ENCODE data around the gene TRAPPC2B.
"Not testable (repeated sequence)": the region's sequence is repeated elsewhere in the genome, so short reads cannot be mapped to it uniquely, and the experiment has no call there.

The TRAPPC2B gene

GRCh38 chr19:57374647-57375046, 11.3 kb downstream of the TRAPPC2B start:
- not testable (repeated sequence) for DNase-seq

GRCh38 chr19:57376151-57376550, 12.8 kb downstream of the TRAPPC2B start:
- DNase-seq, result no peak

DNA sequence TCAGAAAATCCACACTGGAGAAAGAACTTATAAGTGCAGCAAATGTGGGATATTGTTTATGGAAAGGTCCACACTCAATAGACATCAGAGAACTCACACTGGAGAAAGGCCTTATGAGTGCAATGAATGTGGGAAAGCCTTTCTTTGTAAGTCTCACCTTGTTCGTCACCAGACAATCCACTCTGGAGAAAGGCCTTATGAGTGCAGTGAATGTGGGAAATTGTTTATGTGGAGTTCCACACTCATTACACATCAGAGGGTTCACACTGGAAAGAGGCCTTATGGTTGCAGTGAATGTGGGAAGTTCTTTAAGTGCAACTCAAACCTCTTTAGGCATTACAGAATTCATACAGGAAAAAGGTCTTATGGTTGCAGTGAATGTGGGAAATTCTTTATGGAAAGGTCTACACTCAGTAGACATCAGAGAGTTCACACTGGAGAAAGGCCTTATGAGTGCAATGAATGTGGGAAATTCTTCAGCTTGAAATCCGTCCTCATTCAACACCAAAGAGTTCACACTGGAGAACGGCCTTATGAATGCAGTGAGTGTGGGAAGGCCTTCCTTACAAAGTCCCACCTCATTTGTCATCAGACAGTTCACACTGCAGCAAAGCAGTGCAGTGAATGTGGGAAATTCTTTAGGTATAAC, 14.3 kb downstream of the TRAPPC2B start:
- no peak for DNase-seq

GRCh38 chr19:57380923-57381322, 17.6 kb downstream of the TRAPPC2B start:
- DNase-seq, result no peak

GRCh38 chr19:57382806-57383488, 19.6 kb downstream of the TRAPPC2B start:
- DNase-seq, result no peak

- DNase-seq, result no peak
Observed at GRCh38 chr19:57389194-57389729, 25.9 kb downstream of the TRAPPC2B start.

DNA sequence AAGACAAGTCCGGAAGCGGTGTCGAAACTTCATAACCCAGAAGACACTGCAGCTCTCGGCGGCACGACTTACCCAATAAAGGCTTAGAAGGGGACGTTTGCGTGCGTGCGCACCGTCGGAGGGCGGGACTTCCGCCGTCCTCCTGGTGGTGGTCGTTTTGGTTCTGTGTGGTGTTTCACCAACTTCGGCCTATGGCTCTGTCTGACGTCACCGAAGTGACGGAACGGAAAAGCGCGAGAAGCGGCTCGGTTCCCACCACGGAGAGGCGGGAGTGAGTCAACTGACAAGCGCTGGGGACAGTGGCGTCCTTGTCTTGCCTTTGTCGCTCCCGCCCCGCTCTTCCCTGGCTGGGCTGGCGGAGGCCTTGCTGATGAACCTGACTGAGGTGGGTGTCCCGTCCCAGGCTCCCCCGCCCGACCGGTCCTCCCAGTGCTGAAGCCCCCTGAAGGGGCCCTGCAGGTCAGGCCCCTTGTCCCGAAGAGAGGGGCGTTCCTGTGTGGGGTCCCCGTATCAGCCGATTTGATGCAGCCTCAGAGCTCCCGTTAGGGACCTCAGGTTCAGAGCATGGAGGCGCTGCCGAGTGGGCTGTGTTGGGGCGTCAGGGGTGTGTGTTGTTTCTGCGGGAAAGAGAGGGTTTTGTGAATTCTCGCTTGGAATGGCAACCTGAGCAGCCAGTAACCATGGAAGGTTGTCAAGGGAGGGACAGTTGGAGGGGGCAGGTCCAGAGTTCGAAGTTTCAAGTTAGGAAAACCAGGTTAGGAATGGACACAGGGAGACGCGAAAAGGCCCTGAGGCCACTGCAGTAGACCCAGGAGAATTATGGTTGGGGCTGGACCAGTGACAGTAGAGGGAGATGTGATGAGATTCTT, 26.6 kb downstream of the TRAPPC2B start, which contains the start of gene ZNF548:
TSS of gene ZNF548 (plus strand) at position 125 of the 869 bp plus-strand sequence. CDS start at position 371, 246 bp downstream.
- peak; percentile 97 to 98 for DNase-seq

DNA sequence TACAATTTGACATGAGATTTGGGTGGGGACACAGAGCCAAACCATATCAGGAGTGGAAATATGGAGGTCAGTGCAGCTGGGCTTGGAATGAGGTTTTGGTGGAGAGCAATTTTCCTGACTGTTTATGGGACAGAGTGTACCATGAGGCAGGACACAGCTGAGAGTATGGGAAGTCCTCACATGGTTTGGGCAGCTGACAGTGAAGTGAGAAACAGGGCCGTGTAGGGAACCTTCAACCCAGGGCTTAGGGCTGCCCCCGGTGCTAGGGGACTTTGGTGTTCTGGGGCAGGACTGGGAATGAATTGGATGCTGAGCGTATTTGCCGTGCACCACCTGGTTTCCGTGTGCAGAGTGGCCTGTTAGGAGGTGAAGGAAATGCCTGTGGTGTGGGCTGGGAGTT, 32.4 kb downstream of the TRAPPC2B start:
- DNase-seq, result no peak

DNA sequence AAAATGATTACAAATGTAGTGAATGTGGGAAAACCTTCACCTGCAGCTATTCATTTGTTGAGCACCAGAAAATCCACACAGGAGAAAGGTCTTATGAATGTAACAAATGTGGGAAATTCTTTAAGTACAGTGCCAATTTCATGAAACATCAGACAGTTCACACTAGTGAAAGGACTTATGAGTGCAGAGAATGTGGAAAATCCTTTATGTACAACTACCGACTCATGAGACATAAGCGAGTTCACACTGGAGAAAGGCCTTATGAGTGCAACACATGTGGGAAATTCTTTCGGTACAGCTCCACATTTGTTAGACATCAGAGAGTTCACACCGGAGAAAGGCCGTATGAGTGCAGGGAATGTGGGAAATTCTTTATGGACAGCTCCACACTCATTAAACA, 35.5 kb downstream of the TRAPPC2B start:
- no peak for DNase-seq

DNA sequence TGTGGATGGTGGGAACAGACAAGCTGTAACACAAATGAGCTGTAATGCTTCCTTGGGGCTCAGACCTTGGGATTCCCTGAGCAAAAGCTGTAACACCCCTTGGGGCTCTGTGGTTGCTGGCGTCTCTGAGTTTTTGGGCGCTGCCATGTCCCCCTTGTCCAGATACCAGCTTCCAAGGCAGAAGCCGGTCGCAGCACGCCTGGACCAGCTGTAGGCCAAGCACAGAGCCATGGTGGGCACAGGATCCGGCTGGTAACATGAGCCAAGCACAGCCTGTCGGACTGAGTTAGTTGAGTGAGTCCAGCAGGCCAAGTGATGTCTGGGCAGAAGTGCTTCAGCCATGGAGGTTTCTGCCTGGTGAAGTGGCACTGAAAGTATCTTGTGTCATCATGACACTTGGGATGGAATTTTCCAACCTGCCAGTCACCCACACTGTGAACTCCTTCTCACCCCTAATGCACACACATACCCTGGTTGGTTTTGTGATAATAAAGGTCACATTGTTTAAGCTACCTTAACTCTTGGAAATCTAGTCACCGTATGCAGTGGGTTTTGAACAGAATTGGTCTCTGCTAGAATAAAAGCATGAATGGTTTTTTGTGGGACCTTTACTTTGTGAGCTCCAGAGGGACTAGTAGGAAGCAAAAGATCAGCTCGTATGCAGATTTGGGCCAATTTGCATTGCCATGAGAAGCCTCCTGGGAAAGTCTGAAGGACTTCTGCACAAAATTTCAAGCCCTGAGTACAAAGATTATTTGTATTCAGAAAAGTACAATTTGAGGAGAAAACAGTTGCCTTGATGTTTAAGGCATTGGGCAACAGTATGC, 40.6 kb downstream of the TRAPPC2B start:
- no peak for DNase-seq

- DNase-seq, result peak; percentile 48 to 49
Observed at GRCh38 chr19:57406516-57407123, 43.3 kb downstream of the TRAPPC2B start.

DNA sequence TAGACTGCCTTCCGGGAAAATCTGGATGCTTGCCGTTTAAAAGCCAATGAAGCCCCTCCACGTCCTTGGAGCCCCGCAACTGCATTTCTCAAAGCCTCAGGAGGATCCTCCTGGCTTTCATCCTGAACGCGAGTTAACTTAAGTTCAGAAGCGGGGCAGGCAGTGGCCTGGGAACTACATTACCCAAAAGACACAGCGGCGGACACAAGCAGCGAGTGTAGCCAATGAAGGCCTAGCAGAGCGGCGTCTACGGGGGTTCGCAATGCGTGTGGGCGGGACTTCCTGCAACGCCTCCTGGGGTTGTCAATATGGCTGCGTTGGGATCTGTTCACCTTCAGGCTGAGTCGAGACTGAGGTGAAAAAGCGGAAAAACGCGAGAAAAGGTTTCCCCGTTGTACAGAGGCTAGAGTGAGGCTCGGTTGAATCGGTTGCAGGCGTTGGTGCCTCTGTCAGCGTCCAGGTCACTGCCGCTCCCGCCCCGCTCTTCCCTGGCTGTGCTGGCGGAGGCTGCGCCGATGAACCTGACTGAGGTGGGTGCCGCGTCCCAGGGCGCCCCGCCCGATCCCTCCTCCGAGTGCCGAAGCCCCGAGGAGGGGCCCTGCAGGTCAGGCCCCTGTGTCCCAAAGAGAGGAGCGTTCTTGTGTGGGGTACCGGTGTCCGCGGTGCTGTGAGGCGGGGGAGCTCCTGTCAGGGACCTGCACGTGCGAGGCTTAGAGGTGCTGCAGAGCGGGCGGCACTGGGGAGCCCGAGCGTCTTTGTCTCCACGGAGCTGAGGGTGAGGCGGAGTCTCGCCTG, 47.7 kb downstream of the TRAPPC2B start, which contains the start of gene ZNF17:
TSS of gene ZNF17 (plus strand) at position 285 of the 795 bp plus-strand sequence. CDS start 2,455 bp downstream, outside the sequence.
- DNase-seq, result peak; percentile 96 to 97

Measured in Kasumi-1 (cell line).